Neural crest cell (in vitro differentiated cells): ENCODE measurements around the gene PPDPF. TPM values are rescaled to one million over a fixed set of nuclear protein-coding genes. Genes with fewer than 3 reads are reported as not detected.

Experiments
- DNase-seq: peaks from one replicate; pipeline ENCODE4 v3.0.0; 2021; ENCODE audit warnings: low read depth, mixed read lengths, low spot score
- H3K27ac Mint-ChIP-seq: one replicate; pipeline ENCODE4 v1.8.0; 2021; ENCODE audit warnings: mild to moderate bottlenecking, mixed read lengths; ENCODE audit not compliant: unreplicated experiment
- H3K27me3 Mint-ChIP-seq: 2 replicates; pipeline ENCODE4 v1.8.0; 2021; ENCODE audit warnings: low read depth, mild to moderate bottlenecking, mixed read lengths
- H3K36me3 Mint-ChIP-seq: 2 replicates; pipeline ENCODE4 v1.8.0; 2021; ENCODE audit warnings: low read depth, mild to moderate bottlenecking, mixed read lengths
- H3K4me1 Mint-ChIP-seq: 2 replicates; pipeline ENCODE4 v1.8.0; 2021; ENCODE audit warnings: mixed read lengths
- H3K4me3 Mint-ChIP-seq: one replicate; pipeline ENCODE4 v1.8.0; 2021; ENCODE audit warnings: mild to moderate bottlenecking, mixed read lengths
- H3K9me3 Mint-ChIP-seq: 2 replicates; pipeline ENCODE4 v1.8.0; 2021; ENCODE audit warnings: mixed read lengths
- CTCF ChIP-seq: fragments of 200-600 bp; sonication (generic); conservative IDR thresholded peaks from 2 replicates; pipeline ENCODE4 v1.5.0; 2021; ENCODE audit warnings: antibody characterized with exemption, mild to moderate bottlenecking
- long read RNA-seq: library from polyadenylated mRNA; unstranded; transcript quantifications from one replicate; pipeline ENCODE4 v2.0.0, GENCODE V29; 2020
- total RNA-seq: library from RNA; stranded (reverse); gene quantifications from 2 replicates; pipeline ENCODE4 v1.2.1, GENCODE V29; 2021

The PPDPF gene
- 193 and 201 TPM in 2 replicates for total RNA-seq
- long read RNA-seq: 0 reads

DNA sequence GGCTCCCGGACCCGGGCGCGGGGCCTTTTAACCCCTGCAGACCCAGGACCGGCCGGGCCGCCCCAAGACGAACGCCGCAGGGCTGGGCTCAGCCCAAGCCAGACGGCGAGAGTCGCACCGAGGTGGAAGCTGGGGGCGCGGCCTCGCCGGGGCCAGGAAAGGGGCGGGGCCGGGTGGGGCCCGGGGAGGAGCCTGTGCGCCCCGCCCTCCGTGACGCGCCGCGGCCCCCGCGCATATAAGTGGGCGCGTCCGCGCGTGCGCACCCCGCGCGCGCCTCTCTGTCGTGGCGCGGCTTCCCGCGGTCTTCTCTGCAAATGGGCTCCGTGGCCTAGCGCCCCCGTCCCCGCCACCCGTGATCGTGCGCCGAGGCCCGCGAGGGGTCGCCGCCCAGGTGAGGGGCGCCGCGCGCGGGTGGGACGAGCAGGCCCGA is at the start of gene PPDPF:
Gene PPDPF, plus strand, starts transcription at position 262 of the 430 bp plus-strand sequence. CDS start 544 bp downstream, outside the sequence.
- Mint-ChIP-seq H3K9me3 (no peaks in the 10 kb centered on the region), H3K4me1 (peaks cover 18% of the 10 kb centered on the region), H3K27me3 (peaks cover 16% of the 10 kb centered on the region), H3K4me3 (peak within 1 kb of the TSS; percentile 90), H3K27ac (peak within 1 kb of the TSS; percentile 98), H3K36me3 (peaks cover 5% of the 10 kb centered on the region)
- TF ChIP-seq CTCF: no peak
- peak; percentile 74 for DNase-seq

DNA sequence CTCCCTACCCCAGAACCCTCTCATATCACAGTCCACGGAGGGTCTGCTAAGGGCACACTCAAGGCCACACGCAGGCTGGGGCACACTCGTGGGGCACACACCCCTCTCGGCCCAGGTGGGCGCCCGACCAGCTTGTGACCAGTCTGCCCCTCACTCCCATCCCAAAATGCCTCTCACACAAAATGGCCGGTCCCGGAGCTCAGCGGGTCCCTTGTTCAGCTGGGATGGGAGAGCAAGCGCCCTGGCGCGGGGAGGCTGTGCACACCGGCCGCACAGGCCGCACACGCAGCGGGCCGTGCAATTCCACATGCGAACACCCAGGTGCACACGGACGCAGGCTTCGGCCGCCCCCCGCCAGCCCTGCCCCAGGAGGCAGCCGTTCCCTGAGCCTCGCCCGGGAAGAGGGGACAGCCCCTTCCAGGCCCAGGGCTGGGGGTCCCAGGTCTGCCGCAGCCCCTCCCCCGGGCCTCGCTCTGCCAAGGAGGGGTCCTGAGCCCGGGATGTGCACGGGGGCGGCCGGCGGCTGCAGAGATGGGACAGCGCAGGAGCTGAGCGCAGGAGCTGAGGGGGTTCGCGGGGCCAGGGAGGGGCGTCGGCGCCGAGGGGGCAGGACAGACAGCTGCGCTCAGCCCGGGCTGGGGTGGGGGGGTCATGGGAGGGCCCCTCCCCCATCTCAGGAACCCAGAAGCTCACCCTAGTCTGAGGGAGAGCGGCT is 49.4 kb upstream of the PPDPF start:
- Mint-ChIP-seq H3K9me3 (no peaks in the 10 kb centered on the region), H3K4me1 (peaks cover 10% of the 10 kb centered on the region), H3K27ac (no peak overlapping the region), H3K4me3 (peak overlapping the region; percentile 85), H3K27me3 (peaks cover 21% of the 10 kb centered on the region), H3K36me3 (peaks cover 3% of the 10 kb centered on the region)
- no peak for TF ChIP-seq CTCF
- no peak for DNase-seq

DNA sequence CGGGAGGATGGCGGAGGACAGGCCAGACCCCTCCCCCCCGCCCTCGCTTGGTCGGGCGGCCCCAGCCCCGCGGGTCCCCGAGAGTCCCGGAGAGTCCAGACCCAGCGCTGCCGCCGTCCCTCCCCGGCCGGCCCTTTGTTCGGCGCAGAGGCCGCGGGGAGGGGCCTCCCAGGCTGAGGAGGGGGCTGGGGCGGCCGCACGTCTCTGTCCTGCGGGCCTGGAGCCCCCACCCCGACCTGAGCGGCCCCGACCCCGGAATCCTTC is 48.9 kb upstream of the PPDPF start:
- H3K9me3 Mint-ChIP-seq: no peaks in the 10 kb centered on the region
- H3K4me3 Mint-ChIP-seq: no peak overlapping the region

DNA sequence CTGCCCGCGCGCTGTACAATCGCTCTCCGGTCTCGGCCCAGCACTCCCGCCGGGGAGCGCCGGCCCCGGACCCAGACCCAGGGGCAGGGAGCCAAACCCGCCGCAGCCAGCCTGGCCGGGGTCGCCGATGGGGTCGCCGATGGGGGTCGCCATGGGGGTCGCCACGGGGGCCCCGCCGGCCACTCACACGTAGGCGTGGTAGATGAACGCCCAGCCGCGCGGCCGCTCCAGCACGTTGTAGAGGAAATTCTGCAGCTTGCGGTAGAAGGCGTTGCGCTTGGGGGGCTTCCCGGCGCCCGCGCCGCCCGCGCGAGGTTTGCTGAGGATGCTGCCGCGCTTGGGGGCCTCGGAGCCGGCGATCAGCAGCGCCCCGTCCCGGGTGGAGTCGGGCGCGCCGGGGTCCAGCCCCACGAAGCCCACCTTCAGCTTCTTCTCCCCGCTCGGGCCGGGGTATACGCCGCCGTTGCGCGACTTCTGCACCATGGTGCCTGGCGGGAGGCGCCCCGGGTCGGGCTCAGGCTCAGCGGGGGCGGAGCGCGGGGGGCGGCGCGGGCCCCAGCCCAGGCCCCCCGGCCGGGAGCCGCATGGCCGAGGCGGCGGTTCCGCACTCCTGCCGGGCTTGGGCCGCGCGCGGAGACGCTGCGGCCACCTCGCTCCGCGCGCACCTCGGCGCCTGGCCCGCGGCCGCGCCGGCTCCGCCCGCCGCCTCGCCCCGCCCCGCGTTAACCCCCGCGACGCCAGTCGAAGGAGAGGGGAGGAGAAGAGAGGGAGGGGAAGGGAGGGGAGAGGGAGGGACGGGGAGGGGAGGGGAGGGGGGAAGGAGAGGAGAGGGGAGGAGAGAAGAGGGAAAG is 48.4 kb upstream of the PPDPF start, which contains the start of gene KCNQ2:
Gene KCNQ2, minus strand, starts transcription at position 675 of the 851 bp plus-strand sequence. Its CDS starts 192 bp downstream, at position 483.
- Mint-ChIP-seq H3K4me3 (peak within 1 kb of the TSS; percentile 67), H3K36me3 (peaks cover 1% of the 10 kb centered on the region), H3K4me1 (peaks cover 7% of the 10 kb centered on the region), H3K9me3 (no peaks in the 10 kb centered on the region), H3K27me3 (peaks cover 26% of the 10 kb centered on the region), H3K27ac (no peak within 1 kb of the TSS)
- peak; percentile 60 for DNase-seq
- no peak for TF ChIP-seq CTCF

More for the DNA sequence above, 48.9 kb upstream of the PPDPF start:
- H3K27me3 Mint-ChIP-seq: peaks cover 21% of the 10 kb centered on the region
- H3K36me3 Mint-ChIP-seq: peaks cover 3% of the 10 kb centered on the region
- DNase-seq: no peak
- H3K27ac Mint-ChIP-seq: no peak overlapping the region
- TF ChIP-seq CTCF: no peak
- H3K4me1 Mint-ChIP-seq: peaks cover 10% of the 10 kb centered on the region

DNA sequence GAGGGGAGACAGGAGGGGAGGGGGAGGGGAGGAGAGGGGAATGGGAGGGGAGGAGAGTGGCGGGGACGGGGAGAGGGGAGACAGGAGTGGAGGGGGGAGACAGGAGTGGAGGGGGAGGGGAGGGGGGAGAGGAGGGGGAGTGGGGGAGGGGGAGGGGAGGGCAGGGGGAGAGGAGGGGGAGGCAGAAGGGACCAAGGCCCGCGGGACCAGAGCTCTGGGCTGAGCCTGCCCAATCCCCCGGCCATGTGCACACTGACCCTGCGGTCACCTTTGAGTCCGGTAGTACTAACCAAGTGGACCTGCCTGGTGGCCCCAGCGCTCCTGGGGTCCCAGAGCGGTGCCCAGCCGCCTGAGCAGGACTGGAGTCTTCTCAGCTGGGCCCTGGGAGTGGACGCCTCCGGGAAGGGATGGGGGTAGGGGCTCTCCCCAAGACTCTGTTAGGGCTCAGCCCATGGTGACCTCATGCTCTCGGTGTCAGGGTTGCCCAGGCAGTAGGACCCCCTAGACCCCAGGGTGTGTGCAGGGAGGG is 47.6 kb upstream of the PPDPF start:
- no peak for DNase-seq
- TF ChIP-seq CTCF: no peak
- peaks cover 32% of the 10 kb centered on the region for H3K27me3 Mint-ChIP-seq
- H3K27ac Mint-ChIP-seq: no peak overlapping the region
- no peak overlapping the region for H3K4me3 Mint-ChIP-seq
- no peaks in the 10 kb centered on the region for H3K9me3 Mint-ChIP-seq
- H3K4me1 Mint-ChIP-seq: peaks cover 4% of the 10 kb centered on the region
- no peaks in the 10 kb centered on the region for H3K36me3 Mint-ChIP-seq
